Stimulated activated CD4-positive, alpha-beta T cell treated with anti-CD3 and anti-CD28 coated beads, TNF-alpha, amount 100 ng/mL, for 1 hour (primary cell): ENCODE data around the gene ANKRD53.
"Not testable (repeated sequence)": the region's sequence is repeated elsewhere in the genome, so short reads cannot be mapped to it uniquely, and the experiment has no call there.

ENCODE experiments used
- DNase-seq, 3 donors: peaks; one replicate each; pipeline ENCODE4 v3.0.0-alpha.2; 2020; ENCODE audit warnings: low read depth in 3 of 3, low spot score in 1 of 3

The ANKRD53 gene

GRCh38 chr2:70988726-70989648 is 10.6 kb downstream of the ANKRD53 start:
- no peak for DNase-seq

GRCh38 chr2:70990216-70990615 is 11.8 kb downstream of the ANKRD53 start:
- no peak for DNase-seq

GRCh38 chr2:70991142-70991541 is 12.7 kb downstream of the ANKRD53 start:
- DNase-seq: no peak

DNA sequence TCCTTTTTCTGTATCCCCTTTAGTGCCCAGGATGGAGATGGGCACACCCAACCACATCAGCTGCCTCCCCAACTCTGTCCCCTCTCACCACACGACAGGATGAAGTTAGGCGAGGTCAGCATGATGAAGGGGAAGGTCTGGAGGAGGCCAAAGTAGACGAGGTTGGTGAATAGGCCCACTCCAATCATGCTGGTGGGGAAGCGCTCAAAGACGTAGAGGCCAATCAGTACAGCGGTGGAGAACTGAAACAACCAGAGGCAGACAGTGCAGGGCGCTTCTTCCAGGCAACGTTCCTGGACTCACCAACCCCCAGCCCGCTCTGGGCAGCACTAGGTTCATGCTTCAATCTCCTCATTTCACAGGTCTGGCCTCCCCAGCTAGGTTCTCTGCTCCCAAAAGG is 13.3 kb downstream of the ANKRD53 start:
- no peak for DNase-seq

DNA sequence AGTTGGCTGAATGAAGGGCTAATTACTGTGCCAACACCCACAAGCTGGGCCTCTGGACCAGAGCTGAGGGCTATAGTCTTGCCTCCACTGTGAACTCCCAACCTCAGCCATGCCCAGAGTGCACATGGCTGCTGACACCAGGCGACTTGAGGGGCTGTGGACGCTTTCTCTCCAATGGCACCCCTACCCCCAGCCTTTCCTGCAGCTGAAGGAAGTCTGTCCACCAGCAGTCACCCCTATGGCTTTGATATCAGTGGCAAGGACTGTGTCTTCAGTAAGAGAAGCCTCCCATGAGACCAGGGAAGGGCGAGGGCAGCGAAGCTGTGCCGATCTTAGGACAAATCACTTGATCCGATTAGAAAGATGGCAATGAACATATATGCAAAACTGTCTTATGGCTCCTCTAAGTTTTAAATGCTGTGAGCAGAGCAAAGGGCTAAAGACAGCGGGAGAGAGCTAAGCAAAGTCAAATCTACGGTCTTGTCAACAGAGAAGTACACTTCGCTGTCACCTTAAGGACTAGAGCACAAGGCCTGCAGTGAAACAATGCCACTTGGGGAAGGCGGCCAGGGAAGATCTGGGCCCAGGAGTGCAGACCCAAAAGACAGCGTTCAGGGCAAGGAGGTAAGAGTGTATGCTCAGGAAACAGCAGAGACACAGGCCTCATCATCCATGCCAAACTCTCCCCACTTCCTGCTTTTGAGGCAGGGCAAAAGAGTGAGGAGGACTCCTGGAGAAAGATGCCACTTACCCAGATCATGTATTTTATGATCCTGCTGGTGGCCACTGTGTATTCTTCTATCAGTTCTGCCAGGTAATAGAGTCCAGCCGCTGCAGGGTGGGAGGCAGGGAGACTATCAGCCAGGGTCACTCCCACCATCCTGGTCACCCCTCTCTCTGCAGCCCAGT is 14.8 kb downstream of the ANKRD53 start:
- DNase-seq: no peak

GRCh38 chr2:70994009-70994698 is 15.7 kb downstream of the ANKRD53 start:
- DNase-seq: peak in 1 of 3 donors; percentile 39

DNA sequence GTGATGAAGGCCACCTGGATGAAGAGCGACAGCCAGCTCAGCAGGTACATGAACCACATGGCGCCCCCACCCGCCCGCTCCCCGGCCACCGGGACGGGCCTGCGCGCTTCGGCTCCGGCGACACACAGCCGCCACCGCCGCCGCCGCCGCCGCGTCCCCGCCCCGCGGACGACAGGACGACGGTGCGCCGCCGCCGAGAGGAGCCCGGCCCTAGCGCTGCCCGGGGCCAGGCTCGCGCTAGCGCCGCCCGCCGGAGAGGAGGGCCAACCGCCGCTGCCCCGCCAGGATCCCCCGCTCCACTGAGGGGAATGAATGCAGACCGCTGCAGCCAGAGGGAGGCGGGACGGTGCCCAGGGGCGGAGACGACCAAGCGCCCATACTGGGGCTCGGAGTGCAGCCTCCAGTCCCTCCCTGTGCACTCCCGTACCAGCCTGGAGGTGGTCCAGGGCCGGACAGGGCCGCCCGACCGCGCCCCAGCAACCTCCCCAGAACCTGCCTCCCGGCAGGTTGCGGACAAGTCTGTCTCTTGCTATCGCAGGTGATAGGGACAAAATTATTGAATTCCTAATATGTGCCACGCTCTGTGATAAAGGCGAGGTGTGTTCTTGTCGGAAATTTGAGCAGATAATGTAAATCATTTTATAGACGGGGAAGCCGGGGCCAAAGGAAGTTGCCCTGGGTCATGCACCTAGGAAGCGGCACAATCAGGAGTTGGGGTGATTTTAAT is 16.4 kb downstream of the ANKRD53 start, which contains the start of gene TEX261:
Gene TEX261, minus strand, starts transcription at position 175 of the 727 bp plus-strand sequence. Its CDS starts 116 bp downstream, at position 59.
- DNase-seq: peak; percentile 69 to 89 (median 80)

GRCh38 chr2:70995426-70995729 is 16.9 kb downstream of the ANKRD53 start:
- DNase-seq: no peak

DNA sequence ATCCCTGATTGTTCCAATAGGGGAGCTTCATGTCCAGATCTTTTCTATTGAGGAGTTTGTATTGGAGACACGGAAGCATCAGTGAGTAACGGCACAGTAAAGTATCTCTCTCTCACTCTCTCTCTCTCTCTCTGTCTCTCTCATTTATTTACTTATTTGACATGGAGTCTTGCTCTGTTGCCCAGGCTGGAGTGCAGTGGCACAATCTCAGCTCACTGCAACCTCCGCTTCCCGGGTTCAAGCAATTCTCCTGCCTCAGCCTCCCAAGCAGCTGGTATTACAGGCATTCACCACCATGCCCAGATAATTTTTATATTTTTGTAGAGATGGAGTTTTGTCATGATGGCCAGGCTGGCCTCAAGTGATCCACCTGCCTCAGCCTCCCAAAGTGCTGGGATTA is 20.5 kb downstream of the ANKRD53 start:
- DNase-seq: not testable (repeated sequence)

DNA sequence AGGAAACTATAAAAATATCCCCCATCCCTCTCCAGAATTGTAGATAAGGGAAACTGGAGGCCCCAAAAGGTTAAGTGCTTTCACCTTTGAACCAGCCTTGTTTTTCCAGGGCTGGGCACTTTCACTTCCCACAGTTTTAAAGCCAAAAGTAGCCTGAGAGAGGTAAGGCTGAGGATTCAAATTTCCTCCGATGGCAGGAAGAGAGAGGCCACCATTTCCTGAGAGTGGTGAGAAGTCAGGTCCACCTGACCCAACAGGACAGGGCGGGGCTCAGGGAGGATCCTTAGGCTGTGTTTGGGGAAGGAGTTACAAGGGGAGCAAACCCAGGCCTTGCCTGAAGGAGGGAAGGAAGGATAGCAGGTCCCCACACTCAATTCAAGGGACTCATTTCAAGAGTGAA is 20.9 kb downstream of the ANKRD53 start:
- no peak for DNase-seq

- DNase-seq: not testable (repeated sequence)
Observed at GRCh38 chr2:70999931-71000330, 21.5 kb downstream of the ANKRD53 start.

GRCh38 chr2:71000780-71001591 is 22.6 kb downstream of the ANKRD53 start:
- DNase-seq: peak; percentile 46 to 66 (median 55)

- DNase-seq: no peak
Observed at GRCh38 chr2:71001592-71001927, 23.1 kb downstream of the ANKRD53 start.

GRCh38 chr2:71001981-71002570 is 23.6 kb downstream of the ANKRD53 start:
- DNase-seq: no peak

GRCh38 chr2:71003396-71003795 is 25.0 kb downstream of the ANKRD53 start:
- no peak for DNase-seq

DNA sequence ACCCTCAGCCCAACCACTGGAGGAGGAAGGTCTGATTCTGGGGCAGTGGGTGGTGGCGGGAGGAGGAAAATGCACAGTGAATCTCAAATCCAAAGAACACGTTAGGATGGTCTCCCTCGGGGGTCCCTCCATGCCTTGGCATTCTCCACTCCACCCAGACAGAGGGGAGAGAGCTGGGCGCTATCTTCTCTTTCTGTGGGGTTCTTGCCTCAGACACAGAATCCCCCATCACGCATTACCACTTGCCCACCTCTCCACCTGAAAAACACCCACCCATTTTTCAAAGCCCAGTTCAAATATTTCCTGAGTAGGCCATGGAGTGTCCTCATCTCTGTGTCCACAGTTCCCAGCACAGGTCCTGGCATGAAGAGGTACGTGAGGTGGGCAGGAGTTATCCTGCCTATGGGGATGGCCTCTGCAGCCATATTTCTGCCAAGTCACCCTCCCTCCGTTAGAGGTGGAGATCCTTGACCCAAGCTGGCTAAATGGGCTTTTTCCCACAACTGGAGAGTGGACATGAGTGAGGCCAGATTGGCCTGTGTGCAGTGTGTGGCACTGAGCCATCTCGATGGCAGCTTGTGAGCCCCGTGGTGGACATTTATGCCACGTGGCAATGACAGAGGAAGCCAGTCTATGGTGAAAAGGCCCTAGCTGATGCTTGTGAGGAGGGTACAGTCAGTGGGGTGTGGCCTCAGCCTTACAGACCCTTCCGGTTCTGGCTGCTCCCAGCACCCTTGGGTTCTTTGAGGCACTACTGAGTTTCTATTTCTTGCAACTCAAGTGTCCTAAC is 25.7 kb downstream of the ANKRD53 start:
- DNase-seq: no peak

DNA sequence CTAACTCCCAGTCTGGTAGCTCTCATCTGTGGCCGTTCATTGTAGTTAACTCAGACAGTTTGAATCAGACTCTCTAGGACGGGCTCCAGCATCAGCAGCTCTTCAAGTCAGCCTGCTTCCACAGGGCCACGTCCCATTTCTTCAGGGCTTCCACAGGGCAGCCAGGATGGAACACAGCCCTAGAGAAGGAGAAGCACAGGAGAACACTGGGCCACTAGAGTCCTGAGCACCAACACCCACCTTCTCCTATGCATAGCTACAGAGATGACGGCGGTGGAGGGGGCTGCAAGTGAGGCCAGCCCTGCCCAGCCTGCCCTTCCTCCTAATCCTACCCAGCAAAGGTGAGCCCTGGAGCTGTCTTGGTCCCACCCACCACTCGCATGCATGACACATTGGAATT is 26.4 kb downstream of the ANKRD53 start:
- no peak for DNase-seq

DNA sequence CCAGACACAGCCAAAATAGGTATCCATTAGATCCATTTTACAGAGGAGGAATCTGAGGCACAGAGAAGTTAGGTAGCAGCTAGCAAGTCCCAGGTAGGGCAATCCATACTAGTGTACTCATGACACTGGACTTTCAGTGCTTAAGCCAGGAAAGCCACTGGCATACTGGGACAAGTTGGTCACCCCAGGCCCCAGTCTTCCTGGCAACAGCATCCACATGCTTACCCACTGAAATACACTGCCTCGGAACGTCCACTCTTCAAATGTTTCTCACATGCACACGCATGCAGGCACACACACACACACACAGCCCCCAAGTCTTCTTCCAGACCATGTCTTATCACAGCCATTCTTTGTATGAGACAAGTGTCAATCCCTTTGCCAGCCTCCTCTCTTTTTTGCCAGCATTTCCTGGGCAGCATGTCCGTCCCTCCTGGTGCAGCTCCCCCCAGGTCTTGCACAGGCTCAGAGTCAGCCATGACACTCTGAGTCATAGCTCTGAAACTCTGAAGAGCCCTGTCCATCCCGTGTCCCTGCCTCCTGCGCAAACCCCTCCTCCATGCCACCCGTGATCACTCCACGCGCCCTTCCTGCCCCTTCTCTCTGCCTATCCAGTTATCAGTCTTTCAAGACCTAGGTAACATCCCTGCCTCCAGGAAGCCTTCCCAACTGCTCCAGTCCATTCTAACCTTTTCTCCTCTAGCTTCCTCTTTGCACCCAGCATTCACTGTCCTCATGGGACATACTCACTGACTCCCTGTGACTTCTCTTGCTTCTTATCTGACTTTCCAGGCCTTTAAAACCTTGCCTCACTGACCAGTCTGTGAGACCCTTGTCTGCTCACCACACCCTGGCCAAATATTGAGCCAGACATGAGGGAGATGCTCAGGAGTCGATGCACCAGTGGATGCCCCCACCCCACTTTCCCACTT is 27.1 kb downstream of the ANKRD53 start:
- no peak for DNase-seq
